Tibial nerve (tissue), 4 donors: Measurements from ENCODE around the gene INO80D.

Experiments used
- EP300 ChIP-seq, 2 donors: sonication (generic); formaldehyde crosslinking; IDR thresholded peaks; one replicate each; pipeline ENCODE4 v1.6.1; 2017; ENCODE audit warnings: antibody characterized with exemption in 2 of 2, mild to moderate bottlenecking in 1 of 2
- POLR2A ChIP-seq, 2 donors: fragments of 450-650 bp; IDR thresholded peaks; one replicate each; pipeline ENCODE4 v1.6.1; 2017; ENCODE audit warnings: antibody characterized with exemption in 2 of 2, mild to moderate bottlenecking in 2 of 2, moderate library complexity in 2 of 2
- TF ChIP-seq, protein P1 (sequence below), 5 experiments: fragments of 200-600 bp in 3 of 5; fragments of 450-650 bp in 2 of 5; sonication (generic) in 3 of 5; IDR thresholded peaks; one replicate each; pipeline ENCODE4 v1.5.1; 2016 to 2019; ENCODE audit warnings: antibody characterized with exemption in 5 of 5, mild to moderate bottlenecking in 3 of 5, moderate library complexity in 2 of 5

- TF ChIP-seq, protein P1, sequence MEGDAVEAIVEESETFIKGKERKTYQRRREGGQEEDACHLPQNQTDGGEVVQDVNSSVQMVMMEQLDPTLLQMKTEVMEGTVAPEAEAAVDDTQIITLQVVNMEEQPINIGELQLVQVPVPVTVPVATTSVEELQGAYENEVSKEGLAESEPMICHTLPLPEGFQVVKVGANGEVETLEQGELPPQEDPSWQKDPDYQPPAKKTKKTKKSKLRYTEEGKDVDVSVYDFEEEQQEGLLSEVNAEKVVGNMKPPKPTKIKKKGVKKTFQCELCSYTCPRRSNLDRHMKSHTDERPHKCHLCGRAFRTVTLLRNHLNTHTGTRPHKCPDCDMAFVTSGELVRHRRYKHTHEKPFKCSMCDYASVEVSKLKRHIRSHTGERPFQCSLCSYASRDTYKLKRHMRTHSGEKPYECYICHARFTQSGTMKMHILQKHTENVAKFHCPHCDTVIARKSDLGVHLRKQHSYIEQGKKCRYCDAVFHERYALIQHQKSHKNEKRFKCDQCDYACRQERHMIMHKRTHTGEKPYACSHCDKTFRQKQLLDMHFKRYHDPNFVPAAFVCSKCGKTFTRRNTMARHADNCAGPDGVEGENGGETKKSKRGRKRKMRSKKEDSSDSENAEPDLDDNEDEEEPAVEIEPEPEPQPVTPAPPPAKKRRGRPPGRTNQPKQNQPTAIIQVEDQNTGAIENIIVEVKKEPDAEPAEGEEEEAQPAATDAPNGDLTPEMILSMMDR (IDR thresholded peaks at IDR 0.05): no peak
- no peak for TF ChIP-seq POLR2A (IDR thresholded peaks at IDR 0.05)
- no peak for TF ChIP-seq EP300 (IDR thresholded peaks at IDR 0.05)
Observed at GRCh38 chr2:206011795-206012194, 74.2 kb downstream of the INO80D start.
